Measurements from ENCODE around the gene HBG2.

The HBG2 gene

GRCh38 chr11:5241458-5241857, 13.1 kb downstream of the HBG2 start:
- no peak for FAIRE-seq
- DNase-seq (ENCODE audit: insufficient read length, low spot score), result no peak
- TF ChIP-seq CTCF (IDR thresholded peaks at IDR 0.05; ENCODE audit: insufficient read depth, missing control alignments), result no peak

- FAIRE-seq, result no peak
- DNase-seq (ENCODE audit: insufficient read length, low spot score), result no peak
- no peak for TF ChIP-seq CTCF (IDR thresholded peaks at IDR 0.05; ENCODE audit: insufficient read depth, missing control alignments)
Observed at GRCh38 chr11:5240458-5240857, 14.1 kb downstream of the HBG2 start.

- DNase-seq (ENCODE audit: insufficient read length, low spot score) (no peak), FAIRE-seq (no peak)
- TF ChIP-seq CTCF (IDR thresholded peaks at IDR 0.05; ENCODE audit: insufficient read depth, missing control alignments), result no peak
Observed at GRCh38 chr11:5240056-5240455, 14.5 kb downstream of the HBG2 start.

GRCh38 chr11:5239046-5239445, 15.5 kb downstream of the HBG2 start:
- no peak for FAIRE-seq
- no peak for TF ChIP-seq CTCF (IDR thresholded peaks at IDR 0.05; ENCODE audit: insufficient read depth, missing control alignments)
- no peak for DNase-seq (ENCODE audit: insufficient read length, low spot score)

GRCh38 chr11:5238486-5238885, 16.1 kb downstream of the HBG2 start:
- FAIRE-seq (no peak), DNase-seq (ENCODE audit: insufficient read length, low spot score) (no peak)
- no peak for TF ChIP-seq CTCF (IDR thresholded peaks at IDR 0.05; ENCODE audit: insufficient read depth, missing control alignments)

GRCh38 chr11:5237420-5237819, 17.2 kb downstream of the HBG2 start:
- no peak for FAIRE-seq
- TF ChIP-seq CTCF (IDR thresholded peaks at IDR 0.05; ENCODE audit: insufficient read depth, missing control alignments), result no peak
- no peak for DNase-seq (ENCODE audit: insufficient read length, low spot score)

- FAIRE-seq, result no peak
Observed at GRCh38 chr11:5235364-5236095, 19.1 kb downstream of the HBG2 start.

More at GRCh38 chr11:5235364-5236095, 19.1 kb downstream of the HBG2 start:
- no peak for DNase-seq (ENCODE audit: insufficient read length, low spot score)
- no peak for TF ChIP-seq CTCF (IDR thresholded peaks at IDR 0.05; ENCODE audit: insufficient read depth, missing control alignments)

All from D721Med (cell line).